NCI-H446 (cell line): Measurements from ENCODE around the gene SKAP1.
A peak's percentile ranks its signal among the peaks of the same experiment; 100 is the strongest.
"Not testable (repeated sequence)": the region's sequence is repeated elsewhere in the genome, so short reads cannot be mapped to it uniquely, and the experiment has no call there.

Source experiments
- DNase-seq, 2 experiments: peaks; one replicate each; lab custom pipeline; 2025; lab: John Stamatoyannopoulos, UW

SKAP1 gene

GRCh38 chr17:48429638-48430586 is at the start of gene SKAP1:
SKAP1 (minus strand) TSS chr17:48430214.
- DNase-seq, result no peak

GRCh38 chr17:48479014-48479402 is 49.0 kb upstream of the SKAP1 start:
- DNase-seq, result no peak

GRCh38 chr17:48478224-48479013 is 48.4 kb upstream of the SKAP1 start:
- no peak for DNase-seq

GRCh38 chr17:48477221-48477620 is 47.2 kb upstream of the SKAP1 start:
- no peak for DNase-seq

GRCh38 chr17:48472411-48473281 is 42.6 kb upstream of the SKAP1 start:
- no peak for DNase-seq

GRCh38 chr17:48471817-48472410 is 41.9 kb upstream of the SKAP1 start:
- no peak for DNase-seq

- no peak for DNase-seq
Measured at GRCh38 chr17:48470388-48471034, 40.5 kb upstream of the SKAP1 start.

GRCh38 chr17:48469227-48469626 is 39.2 kb upstream of the SKAP1 start:
- DNase-seq, result no peak

GRCh38 chr17:48468299-48468698 is 38.3 kb upstream of the SKAP1 start:
- DNase-seq, result no peak

- no peak for DNase-seq
Measured at GRCh38 chr17:48465884-48466283, 35.9 kb upstream of the SKAP1 start.

GRCh38 chr17:48463526-48463925 is 33.5 kb upstream of the SKAP1 start:
- no peak for DNase-seq

- no peak for DNase-seq
Measured at GRCh38 chr17:48462946-48463345, 32.9 kb upstream of the SKAP1 start.

GRCh38 chr17:48460052-48460451 is 30.0 kb upstream of the SKAP1 start:
- no peak for DNase-seq

GRCh38 chr17:48459070-48459844 is 29.2 kb upstream of the SKAP1 start:
- no peak for DNase-seq

GRCh38 chr17:48457080-48457836 is 27.2 kb upstream of the SKAP1 start:
- DNase-seq, result peak; percentile 16 to 26

- no peak for DNase-seq
Measured at GRCh38 chr17:48456589-48456988, 26.6 kb upstream of the SKAP1 start.

GRCh38 chr17:48455791-48456190 is 25.8 kb upstream of the SKAP1 start:
- no peak for DNase-seq

- DNase-seq, result no peak
Measured at GRCh38 chr17:48453447-48453846, 23.4 kb upstream of the SKAP1 start.

GRCh38 chr17:48451489-48451888 is 21.5 kb upstream of the SKAP1 start:
- DNase-seq, result no peak

- DNase-seq, result not testable (repeated sequence)
Measured at GRCh38 chr17:48449335-48449734, 19.3 kb upstream of the SKAP1 start.
